GM21825 (cell line): Measurements from ENCODE around the gene MDC1.
"Not testable (repeated sequence)": the region's sequence is repeated elsewhere in the genome, so short reads cannot be mapped to it uniquely, and the experiment has no call there.

Source experiments
- ATAC-seq: cut with Tn5 transposase; IDR thresholded peaks from one replicate; pipeline ENCODE4 v1.9.1; 2021; ENCODE audit warnings: mild to moderate bottlenecking, moderate library complexity; ENCODE audit not compliant: unreplicated experiment

Gene MDC1, protein sequence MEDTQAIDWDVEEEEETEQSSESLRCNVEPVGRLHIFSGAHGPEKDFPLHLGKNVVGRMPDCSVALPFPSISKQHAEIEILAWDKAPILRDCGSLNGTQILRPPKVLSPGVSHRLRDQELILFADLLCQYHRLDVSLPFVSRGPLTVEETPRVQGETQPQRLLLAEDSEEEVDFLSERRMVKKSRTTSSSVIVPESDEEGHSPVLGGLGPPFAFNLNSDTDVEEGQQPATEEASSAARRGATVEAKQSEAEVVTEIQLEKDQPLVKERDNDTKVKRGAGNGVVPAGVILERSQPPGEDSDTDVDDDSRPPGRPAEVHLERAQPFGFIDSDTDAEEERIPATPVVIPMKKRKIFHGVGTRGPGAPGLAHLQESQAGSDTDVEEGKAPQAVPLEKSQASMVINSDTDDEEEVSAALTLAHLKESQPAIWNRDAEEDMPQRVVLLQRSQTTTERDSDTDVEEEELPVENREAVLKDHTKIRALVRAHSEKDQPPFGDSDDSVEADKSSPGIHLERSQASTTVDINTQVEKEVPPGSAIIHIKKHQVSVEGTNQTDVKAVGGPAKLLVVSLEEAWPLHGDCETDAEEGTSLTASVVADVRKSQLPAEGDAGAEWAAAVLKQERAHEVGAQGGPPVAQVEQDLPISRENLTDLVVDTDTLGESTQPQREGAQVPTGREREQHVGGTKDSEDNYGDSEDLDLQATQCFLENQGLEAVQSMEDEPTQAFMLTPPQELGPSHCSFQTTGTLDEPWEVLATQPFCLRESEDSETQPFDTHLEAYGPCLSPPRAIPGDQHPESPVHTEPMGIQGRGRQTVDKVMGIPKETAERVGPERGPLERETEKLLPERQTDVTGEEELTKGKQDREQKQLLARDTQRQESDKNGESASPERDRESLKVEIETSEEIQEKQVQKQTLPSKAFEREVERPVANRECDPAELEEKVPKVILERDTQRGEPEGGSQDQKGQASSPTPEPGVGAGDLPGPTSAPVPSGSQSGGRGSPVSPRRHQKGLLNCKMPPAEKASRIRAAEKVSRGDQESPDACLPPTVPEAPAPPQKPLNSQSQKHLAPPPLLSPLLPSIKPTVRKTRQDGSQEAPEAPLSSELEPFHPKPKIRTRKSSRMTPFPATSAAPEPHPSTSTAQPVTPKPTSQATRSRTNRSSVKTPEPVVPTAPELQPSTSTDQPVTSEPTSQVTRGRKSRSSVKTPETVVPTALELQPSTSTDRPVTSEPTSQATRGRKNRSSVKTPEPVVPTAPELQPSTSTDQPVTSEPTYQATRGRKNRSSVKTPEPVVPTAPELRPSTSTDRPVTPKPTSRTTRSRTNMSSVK (N-terminal part only)

DNA sequence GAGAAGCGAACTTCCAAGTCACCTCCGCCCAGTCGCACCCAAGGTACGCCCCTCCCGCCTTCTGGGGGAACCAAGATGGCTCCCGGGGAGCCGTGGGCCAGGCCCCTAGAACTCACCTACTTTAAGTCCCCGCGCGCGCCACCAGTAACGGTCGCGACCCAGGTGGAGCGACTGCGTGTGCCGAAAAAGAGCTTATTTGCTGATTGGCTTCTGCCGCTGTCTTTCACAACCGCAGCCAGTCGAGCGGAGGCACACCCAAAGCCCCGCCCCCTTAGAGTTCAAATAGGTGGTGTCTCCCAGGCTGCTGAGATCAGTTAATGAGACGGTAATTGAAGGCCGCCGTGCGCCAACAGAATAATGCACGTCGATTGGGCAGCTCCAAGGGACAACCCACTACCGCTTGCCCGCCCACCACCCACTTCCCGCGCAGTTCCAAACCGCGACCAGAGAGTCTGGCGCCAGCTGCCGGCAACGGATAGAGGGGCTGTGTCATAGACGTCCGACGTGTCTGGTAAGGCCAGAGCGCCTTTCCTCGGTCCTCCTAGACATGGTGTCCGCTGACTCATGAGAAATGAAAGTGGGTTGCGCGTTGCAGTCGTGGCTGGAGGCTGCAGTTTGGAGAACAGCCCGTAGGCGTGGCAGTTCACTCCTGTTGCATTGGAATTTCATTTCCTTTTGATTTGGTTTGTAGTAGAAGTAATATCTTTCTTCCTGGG, at the start of gene MDC1:
Gene MDC1 (minus strand): TSS at position 153 of the 716 bp plus-strand sequence. CDS start 2,106 bp downstream, outside the sequence.
- peak; percentile 56 for ATAC-seq

DNA sequence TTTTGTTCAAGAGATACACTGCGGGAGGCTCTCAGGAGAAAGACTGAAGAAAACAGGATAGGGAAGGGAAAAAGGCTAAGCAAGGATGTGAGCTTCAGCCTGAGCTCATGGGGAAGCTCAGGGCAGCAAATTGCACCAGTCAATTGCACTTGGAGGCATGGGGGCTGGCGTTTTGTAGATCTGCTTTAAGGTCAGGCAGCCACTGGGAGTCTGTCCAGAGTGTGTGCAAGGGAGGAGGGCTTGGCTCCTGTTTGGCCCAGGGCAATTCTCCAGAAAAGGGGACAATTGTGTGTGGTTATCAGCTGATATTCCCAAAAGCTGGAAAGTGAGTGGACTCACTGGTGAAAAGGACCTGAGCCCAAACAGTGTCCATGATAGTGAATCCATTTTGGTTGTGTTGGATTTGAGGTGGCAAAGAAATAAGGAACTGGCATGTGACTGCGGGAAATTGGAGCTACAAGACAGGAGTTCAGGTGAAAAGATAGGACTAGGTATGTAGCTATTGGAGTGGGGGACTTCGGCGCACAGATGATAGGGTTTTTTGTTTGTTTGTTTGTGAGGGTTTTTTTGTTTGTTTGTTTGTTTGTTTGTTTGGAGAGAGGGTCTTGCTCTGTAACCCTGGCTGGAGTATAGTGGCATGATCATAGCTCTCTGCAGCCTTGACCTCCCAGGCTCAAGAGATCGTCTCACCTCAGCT, 49.5 kb upstream of the MDC1 start:
- no peak for ATAC-seq

DNA sequence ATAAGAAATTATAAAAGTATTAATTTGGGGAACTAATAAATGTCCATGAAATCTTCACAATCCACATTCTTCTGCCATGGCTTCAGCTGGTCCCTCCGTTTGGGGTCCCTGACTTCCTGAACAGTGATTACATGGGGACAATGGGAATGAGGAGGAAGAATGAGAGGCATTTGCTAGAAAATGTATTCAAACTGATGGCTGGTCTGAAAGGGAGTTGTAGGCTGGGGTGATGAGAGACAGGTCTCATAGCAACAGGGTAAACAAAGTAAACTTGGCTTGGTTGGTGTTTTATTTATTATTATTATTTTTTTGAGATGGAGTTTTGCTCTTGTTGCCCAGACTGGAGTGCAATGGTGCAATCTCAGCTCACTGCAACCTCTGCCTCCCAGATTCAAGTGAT, 48.4 kb upstream of the MDC1 start:
- ATAC-seq, result not testable (repeated sequence)

DNA sequence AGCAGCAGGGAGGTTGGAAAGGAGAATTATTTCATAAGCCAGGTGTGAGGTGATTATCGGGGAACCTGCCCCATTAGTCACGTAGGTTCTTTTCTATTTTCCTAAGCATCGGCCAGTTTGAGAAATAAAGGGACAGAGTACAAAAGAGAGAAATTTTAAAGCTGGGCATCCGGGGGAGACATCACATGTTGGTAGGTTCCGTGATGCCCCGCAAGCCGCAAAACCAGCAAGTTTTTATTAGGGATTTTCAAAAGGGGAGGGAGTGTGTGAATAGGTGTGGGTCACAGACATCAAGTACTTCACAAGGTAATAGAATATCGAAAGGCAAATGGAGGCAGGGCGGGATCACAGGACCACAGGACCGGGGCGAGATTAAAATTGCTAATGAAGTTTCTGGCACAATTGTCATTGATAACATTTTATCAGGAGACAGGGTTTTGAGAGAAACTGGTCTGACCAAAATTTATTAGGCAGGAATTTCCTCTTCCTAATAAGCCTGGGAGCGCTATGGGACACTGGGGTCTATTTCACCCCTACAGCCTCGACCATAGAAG, 47.5 kb upstream of the MDC1 start:
- ATAC-seq, result not testable (repeated sequence)

DNA sequence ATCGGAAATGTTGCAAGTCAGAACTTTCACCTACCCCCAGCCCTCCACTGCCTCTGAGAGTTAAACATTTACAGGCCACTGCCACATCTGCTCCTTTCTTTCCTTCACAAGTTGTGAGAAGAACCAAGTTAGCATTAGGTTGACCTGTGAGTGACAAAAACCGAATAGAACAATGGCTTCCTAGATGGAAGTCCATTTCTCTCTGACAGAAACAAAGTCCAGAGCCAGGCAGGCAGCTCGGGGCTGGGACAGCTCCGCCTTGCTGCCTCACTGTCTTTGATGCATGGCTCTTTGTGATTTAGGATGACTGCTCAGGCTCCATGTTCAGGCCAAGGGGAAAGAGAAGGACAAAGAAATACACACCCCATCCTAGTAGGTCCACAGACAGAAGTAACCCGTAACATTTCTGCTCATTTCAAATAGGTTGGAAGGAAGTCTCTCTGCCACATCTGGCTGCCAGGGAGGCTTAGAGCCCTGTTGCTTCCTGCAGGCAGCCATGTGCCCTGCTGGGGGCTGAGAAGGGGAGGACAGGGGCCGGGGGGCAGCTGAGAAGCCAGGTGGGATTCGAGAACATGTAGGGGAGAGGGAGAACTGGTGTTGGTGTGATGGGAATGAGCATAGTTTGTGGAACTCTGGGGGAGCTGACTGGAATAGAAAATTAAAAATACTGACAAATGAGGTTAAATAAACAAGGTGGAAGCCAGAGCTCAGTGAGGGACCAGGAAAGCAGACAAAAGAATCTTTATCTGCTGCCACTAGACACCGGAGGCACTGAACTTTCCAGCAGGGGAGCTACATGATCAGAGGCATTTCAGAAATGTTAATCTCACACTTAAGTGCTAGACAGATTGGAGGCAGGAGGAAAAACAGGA, 46.8 kb upstream of the MDC1 start:
- no peak for ATAC-seq

DNA sequence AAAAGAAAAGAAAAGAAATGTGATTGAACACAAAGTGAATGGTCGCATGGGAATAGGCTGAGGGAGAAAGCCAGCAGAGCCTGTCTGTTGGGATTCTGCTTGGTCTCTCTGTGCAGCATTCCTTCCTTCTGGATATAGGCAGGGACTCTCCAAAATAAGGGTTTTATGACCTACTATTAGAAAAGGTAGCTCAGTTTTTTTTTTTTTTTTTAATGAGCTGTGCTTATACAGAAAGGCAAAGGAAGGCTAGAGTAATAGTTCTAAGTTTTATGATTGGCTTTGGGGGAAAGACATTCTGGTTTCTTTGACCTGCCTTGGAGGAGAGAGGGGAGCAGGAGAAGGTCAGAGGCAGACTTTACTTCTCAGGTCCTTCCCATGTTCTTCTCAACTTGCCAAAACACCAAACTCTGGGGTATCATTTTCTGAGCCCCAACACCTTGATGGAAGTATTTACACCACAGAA, 46.1 kb upstream of the MDC1 start:
- no peak for ATAC-seq

DNA sequence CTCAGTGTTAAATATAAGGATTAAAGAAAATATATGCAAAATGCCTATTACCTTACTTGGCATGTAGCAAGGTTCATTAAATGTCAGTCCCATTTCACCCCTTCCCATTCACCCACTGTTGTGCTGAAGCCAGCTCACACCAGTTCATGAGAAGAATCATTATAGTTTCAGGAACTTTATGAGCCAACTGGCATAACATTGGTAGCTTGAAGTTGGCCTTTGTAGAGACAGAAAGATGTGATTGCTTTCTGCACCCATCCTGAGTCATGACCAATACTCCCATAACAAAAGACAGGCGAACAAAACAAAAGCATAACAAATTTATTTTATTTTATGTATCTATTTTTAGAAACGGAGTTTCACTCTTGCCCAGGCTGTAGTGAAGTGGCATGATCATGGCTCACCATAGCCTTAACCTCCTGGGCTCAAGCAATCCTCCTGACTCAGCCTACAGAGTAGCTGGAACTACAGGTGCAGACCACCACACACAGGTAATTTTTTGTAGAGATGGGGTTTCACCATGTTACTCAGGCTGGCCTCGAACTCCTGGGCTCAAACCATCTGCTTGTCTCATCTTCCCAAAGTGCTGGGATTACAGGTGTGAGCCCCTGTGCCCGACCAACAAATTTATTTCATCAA, 44.8 kb upstream of the MDC1 start:
- no peak for ATAC-seq

DNA sequence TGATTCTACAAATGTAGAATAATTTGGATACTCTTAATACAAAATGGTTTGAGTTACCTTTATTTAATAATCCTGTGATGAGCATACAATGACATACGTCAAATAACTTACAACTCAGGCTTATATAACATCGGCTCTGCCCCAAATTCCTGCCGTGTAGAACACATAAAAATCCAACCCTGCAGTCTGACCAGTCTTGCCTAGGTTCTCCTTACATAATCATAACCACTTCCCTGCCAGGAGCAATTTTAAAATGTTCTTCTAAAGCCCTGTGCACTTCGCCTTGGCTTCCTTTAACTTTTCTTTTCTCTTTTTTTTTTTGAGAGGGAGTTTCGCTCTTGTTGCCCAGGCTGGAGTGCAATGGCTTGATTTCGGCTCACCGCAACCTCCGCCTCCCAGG, 43.5 kb upstream of the MDC1 start:
- ATAC-seq, result no peak

DNA sequence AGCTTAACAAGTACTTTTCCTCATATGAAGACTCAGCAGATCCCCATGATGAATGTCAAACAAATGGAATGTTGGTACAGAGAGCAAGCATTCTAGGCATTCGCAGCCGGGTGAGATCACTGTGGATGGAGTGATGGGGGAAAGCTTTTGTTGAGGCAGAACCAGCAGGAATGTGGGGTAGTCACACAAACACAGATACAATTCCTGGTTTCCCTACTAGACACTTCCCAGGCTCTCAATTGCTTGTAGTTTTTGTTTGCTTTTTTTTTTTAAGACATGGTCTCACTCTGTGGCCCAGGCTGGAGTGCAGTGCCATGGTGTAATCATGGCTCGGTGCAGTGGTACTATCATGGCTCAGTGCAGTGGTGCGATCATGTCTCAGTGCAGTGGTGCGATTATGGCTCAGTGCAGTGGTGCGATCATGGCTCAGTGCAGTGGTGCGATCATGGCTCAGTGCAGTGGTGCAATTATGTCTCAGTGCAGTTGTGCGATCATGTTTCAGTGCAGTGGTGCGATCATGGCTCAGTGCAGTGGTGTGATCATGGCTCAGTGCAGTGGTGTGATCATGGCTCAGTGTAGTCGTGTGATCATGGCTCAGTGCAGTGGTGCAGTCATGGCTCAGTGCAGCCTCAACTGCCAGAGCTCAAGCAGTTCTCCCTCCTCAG, 42.6 kb upstream of the MDC1 start:
- no peak for ATAC-seq

DNA sequence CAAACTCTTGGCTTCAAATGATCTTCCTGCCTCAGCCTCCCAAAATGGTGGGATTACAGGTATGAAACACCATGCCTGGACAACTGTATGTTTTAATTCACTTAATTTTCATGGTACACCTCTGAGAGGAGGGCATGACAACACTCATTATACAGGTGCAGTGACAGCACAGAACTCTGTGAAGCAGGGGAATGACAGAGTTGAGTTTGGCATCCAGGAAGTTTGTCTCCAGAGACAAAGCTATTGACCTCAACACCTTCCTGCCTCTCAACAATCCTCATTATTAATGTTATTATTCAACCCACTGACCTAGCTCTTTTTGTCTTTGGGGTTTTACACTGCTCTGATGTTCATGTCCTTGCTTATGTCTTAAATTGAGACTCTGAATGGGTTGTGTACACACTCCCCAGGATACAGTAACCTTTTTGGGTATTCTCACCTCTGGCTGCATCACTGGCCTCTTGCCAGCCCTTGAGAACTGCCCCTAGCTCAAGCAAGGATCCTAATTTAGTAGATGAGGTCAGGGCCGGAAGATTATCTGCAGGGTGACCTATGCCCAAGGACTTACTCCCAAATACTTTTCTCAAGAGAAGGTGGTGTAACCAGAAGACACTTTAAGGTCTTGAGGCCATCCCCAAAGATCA, 40.3 kb upstream of the MDC1 start:
- ATAC-seq, result no peak

DNA sequence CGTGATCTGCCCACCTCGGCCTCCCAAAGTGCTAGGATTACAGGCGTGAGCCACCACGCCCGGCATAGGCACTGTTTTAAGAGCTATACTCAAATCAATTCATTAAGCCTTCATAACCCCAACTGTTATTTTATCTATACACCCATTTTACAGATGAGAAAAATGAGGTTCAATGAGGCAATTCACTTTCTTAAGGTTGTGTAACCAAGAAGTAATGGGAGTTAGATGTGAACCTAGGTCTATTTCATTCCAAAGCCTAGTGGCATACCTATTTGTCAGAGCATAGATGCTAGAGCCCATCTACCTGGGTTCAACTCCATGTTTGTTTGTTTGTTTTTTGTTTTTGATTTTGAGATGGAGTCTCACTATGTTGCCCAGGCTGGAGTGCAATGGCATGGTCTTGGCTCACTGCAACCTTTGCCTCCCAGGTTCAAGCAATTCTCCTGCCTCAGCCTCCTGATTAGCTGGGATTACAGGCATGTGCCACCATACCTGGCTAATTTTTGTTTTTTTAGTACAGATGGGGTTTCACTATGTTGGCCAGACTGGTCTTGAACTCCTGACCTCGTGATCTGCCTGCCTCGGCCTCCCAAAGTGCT, 39.4 kb upstream of the MDC1 start:
- not testable (repeated sequence) for ATAC-seq

DNA sequence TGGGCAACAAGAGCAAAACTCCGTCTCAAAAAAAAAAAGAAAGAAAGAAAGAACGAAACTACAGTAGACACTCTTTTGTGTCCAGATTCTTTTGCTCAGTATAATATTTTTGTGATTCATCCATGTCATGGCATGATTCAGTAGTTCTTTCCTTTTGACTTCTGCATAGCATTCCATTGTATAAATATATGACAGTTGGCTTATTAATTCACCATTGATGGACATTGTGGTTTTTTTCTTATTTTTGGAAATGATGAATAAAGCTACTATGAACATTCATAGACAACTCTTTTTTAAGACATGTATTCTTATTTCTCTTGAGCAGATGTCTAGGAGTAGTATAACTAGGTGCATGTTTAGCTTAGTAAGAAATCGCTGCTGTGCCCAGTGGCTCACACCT, 37.5 kb upstream of the MDC1 start:
- no peak for ATAC-seq

DNA sequence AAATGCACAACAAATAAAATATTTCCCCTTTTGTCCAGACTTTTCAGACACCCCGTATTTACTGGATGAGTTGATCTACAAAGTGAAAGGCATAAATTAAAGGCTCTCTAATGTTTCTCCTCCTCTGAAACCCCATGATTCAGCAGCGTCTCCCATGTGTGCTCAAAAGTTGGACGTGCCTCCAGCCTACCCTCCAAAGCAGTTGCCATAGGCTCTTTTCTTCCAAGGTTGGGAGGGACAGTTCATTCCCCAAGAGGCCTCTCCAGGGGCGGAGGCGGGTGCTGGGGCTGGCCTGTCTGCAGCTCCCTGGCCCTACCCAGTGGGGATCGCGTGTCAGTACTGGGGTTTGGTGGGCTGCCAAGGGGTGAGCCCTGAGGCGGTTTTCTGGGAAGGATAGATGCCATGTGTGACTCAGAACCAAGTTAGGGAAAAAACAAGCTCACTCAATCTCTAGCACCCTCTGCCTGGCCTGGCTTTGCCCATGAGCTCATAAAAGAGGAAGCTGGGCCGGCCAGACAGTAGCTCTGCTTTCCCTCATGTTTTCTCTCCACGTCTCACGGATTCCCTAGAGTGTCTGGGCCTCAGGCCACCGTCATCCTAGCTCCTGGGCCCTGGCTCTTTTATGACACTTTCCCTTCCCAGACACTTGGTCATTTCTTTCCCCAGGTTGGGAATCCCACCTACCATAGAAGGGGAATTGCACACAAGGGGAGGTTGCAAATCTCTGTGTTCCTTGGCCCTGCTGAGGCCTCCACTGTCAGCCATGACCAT, 35.3 kb upstream of the MDC1 start:
- no peak for ATAC-seq

DNA sequence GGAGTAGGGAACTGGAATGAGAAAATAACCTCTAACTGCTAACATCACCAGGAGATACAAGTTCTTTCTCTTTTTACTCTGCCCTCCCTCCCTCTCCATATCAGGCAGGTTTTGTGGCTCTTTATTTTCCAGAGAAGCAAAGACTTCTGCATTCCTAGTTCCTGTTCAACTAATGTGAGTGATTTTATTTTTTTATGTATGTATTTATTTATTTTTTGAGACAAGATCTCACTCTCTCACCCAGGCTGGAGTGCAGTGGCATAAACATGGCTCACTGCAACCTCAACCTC, 33.2 kb upstream of the MDC1 start:
- ATAC-seq, result no peak

DNA sequence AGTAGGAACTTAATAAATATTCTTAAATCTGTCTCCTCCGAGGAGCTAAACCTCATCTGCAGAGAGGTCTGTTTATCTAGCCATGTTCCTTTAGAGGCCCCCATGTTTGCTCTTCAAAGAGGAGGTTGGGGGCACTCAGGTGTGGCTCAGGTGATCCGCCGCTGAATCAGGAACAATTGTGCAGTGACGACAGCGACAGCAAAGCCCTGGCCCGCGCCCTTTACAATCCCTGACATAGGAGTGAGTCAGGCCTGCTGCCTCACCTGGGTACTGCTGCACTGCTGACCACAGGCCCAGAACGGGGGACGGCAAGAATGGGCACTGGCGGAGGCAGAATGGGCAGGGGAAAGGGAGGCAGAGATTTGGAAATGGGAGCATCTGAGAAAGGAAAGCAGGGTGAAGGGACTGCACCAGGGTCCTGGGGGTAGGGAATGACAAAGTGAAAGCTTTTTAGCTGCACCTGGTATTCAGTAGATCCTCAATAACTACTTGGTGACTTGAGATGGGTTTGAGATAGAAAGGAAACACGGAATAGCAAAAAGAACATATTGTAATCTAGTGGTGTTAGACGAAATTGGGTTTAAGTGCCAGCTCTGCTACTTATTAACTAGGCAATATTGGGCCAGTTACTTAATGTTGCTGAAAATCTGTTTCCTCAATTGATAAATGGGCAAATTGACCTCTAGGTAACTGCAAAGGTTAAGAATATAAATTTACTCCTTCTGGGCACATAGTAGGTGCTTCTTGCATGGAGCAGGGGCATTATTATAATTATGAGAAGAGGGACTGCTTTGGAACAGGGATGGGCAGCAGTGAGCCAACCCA, 32.7 kb upstream of the MDC1 start:
- ATAC-seq, result no peak
